ENCODE measurements around the gene FOXP1. TPM values are rescaled to one million over a fixed set of nuclear protein-coding genes. Genes with fewer than 3 reads are reported as not detected.
"Not testable (repeated sequence)": the region's sequence is repeated elsewhere in the genome, so short reads cannot be mapped to it uniquely, and the experiment has no call there.

Gene FOXP1
- polyA plus RNA-seq, 3 donors = 32.9 to 35.0 (median 33.3) TPM

DNA sequence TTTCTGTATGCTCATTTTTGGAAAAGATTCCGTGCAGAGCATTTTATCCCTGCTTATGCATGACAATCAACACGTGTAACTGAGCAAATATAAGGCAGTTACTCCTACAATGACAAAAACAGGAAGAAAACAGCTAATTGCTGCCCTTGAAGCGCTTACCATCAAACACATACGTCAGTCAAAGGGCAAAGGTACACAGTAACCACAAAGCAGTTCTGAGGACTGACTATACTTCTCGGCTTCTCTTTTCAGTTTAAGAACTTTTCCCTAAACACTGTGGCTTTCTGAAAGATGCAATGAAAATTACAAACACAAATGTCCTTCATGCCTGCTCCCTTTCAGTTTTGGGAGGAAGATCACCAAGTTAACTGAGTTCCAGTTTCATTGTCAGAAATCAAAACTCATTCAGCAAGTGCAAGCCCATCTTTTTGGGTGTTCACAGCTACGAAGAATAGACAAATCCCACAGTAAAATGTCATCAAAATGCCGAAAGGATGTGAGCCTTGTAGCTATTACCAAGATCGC, 602.8 kb downstream of the FOXP1 start:
- DNase-seq (ENCODE audit: low read depth in 3 of 3, low spot score in 2 of 3) = no peak

DNA sequence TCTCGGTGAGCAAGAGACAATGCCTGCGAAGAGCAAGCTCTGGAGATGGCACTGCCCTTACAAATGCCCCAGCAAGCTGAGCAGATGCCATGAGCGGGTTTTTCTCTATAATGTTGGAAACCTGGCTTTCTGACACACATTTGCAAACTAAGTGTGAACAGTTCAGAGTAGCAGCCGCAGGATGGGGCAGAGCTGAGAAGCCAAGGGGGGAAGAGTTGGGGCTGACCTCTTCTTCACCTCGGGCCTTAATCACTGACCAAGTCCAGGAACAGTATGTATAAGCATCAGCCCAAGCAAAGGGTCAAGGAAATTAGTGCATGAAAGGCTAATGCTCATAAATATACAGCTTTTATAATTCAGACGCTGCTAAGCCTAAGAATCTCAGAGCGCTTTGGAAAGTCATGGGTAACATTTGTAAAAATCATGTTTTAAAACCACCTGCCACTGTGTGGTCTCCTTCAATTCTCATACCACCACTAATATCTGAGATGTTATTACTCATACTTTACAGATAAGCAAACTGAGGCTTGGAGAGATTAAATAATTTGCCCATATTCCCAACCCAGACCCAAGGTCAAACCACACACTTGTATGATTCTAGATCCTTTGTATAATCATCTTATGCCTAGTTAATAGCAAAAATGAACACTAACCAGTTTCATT, 603.4 kb downstream of the FOXP1 start:
- no peak for DNase-seq (ENCODE audit: low read depth in 3 of 3, low spot score in 2 of 3)

GRCh38 chr3:70977712-70978111, 605.8 kb downstream of the FOXP1 start:
- no peak for DNase-seq (ENCODE audit: low read depth in 3 of 3, low spot score in 2 of 3)

DNA sequence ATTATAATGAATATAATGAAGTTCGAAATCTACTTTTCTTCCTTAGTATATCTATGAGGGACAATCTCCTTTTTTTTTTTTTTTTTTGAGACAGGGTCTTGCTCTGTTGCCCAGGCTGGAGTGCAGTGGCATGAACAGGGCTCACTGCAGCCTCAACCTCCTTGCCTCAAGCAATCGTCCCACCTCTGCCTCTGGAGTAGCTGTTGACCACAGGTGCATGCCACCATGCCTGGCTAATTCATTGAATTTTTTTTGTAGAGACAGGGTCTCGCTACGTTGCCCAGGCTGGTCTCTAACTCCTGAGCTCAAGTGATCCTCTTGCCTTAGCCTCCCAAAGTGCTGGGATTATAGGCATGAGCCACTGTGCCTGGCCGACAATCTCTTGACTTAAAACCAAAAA, 607.5 kb downstream of the FOXP1 start:
- DNase-seq (ENCODE audit: low read depth in 3 of 3, low spot score in 2 of 3) = not testable (repeated sequence)

- DNase-seq (ENCODE audit: low read depth in 3 of 3, low spot score in 2 of 3) = no peak
These were observed 608.8 kb downstream of the FOXP1 start for GRCh38 chr3:70974747-70975146.

DNA sequence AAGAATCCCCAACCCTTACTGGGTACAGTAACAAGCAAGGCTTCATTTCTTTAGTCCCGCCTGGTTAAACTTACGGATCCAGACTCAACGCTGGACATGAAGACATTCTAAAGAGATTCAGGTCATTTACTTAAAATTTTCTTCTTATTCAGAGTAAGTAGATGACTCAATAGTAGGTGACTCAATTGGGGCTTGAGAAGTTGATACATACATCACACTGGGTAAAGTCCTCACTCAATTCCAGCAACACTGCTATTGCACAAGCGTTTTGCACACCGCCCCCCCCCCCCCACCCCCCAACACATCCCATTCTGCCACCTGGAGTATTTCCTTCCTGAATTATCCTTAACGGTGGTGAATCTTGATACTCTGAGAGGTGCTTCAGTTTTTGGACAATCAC, 610.0 kb downstream of the FOXP1 start:
- DNase-seq (ENCODE audit: low read depth in 3 of 3, low spot score in 2 of 3) = no peak

DNA sequence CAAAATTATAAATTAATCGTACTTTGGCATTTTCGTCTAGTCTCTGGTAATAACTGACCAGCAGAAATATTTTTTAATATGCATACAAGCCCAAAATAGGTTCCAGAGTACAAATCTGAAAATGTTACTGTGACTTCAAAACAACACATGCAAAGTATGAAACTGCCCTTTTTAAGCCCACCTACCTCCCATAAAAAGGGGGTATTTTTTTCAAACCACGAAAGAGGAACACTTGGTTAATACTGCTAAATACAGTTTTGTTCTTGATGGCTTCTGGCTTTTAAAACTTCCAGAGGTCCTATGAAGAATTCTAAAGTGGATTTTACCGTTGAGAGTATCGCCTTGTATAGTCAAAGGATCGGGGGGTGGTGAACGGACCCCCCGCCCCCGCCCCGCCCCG, 610.7 kb downstream of the FOXP1 start:
- no peak for DNase-seq (ENCODE audit: low read depth in 3 of 3, low spot score in 2 of 3)

- no peak for DNase-seq (ENCODE audit: low read depth in 3 of 3, low spot score in 2 of 3)
These were observed 612.6 kb downstream of the FOXP1 start for GRCh38 chr3:70970952-70971351.

DNA sequence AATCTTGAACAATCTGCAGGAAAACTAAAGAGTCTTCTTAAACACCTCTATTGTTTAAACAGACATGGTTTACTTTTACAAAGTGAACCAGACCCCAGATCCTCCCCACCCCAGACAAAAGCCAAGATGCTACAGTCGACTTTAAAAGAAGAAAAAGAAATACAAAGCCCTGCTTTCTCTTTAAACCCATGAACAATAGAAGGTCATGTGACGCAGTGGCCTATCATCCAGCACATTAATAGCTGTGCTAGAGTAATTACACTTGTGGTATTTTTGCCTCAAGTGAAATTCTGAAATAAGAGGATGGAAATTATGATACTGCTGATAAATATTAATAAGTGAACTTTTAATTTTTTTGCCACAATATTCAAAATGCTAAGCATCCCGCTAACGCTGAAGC, 613.4 kb downstream of the FOXP1 start:
- no peak for DNase-seq (ENCODE audit: low read depth in 3 of 3, low spot score in 2 of 3)

DNA sequence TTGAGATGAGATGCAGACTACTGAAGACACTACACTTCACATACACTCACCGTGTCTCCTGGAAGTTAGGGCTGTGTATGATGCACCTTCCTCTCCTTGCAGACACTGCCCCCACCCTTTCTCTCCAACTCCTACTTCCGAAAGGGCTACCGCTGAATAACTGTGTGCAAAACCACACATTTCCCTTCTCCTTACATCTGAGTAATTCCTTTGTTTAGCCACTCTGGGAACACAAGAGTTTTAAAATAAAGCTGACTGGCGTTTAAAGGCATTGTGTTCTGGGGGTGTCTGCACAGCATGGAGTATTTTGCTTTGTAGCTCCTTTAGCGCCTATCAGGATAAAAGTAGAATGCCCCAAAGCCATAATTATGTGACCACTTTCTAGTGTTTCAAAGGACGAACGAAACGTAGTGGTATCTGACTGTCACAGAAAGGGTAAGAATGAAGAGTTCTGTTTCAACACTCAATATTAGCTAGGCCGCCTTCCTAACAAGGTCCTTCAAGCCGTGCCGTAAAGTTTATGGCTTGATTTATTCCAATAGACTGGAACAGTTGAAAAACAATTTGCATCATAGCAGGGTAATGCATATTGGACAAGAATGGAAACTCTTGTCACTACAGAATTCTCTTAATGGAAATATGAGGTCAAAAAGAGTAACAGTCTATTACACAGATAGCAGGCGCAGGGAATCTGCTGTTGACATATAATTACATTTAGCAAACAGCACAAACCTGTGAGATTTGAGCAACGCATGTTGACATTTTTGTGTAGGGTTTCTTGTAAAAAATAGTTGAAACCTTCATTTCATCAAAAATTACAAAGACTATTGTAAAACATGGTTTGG, 619.9 kb downstream of the FOXP1 start:
- DNase-seq (ENCODE audit: low read depth in 3 of 3, low spot score in 2 of 3) = no peak

GRCh38 chr3:70959506-70960291, 623.8 kb downstream of the FOXP1 start:
- DNase-seq (ENCODE audit: low read depth in 3 of 3, low spot score in 2 of 3) = no peak

DNA sequence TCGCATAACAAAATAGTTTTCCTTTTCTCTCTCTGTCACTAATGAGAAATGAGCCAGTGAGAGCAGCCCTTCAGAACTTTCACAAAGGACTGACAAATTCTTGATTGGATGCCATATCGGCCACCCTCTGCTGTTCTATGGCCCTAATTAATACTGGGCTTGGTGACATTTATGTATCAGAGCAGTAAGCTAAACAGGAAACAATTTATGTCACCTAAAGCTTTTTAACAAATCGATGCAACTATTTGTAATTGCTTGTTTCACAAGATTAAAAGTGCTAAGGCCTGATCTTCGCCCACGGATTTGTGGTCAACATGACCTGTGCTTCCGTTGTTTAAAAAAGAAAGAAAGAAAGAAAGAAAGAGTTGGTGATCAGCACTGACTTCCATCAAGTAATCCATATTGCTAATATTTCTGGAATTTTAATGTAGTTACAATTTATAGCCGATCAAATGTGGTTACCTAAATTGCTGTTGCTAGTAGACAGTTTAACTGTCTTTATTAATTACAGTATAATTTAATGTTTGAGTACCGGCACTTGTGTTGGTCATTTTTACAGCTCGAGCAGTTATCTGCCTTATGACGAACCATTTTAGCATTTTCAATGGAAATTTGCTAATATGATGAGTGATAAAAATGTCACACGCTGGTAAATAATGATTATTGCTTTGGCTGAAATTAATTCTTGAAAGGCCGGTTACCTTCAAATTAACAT, 631.3 kb downstream of the FOXP1 start:
- DNase-seq (ENCODE audit: low read depth in 3 of 3, low spot score in 2 of 3) = no peak

DNA sequence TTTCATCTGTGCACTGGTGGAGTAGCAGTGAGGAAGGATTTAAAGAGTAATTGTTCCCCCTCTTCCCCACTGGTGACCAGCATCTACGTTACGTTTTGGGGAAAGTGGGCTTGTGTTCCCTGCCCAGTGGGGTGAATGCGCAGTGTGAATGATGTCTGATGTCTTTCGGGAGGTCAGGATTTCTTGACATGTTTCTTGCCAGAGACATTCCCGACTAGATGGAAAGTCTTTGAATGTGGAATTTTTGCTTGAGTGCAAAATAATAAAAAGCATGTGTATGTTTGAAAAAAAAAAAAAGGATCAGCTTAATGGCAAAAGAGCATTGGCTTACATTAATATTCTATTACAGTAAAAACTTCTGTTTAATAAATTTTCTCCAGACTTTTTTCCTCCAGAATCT, 632.2 kb downstream of the FOXP1 start:
- DNase-seq (ENCODE audit: low read depth in 3 of 3, low spot score in 2 of 3) = no peak

GRCh38 chr3:70947579-70947978, 635.9 kb downstream of the FOXP1 start:
- no peak for DNase-seq (ENCODE audit: low read depth in 3 of 3, low spot score in 2 of 3)

- no peak for DNase-seq (ENCODE audit: low read depth in 3 of 3, low spot score in 2 of 3)
These were observed 639.6 kb downstream of the FOXP1 start for GRCh38 chr3:70943886-70944285.

- no peak for DNase-seq (ENCODE audit: low read depth in 3 of 3, low spot score in 2 of 3)
These were observed 650.3 kb downstream of the FOXP1 start for GRCh38 chr3:70933105-70933810.

DNA sequence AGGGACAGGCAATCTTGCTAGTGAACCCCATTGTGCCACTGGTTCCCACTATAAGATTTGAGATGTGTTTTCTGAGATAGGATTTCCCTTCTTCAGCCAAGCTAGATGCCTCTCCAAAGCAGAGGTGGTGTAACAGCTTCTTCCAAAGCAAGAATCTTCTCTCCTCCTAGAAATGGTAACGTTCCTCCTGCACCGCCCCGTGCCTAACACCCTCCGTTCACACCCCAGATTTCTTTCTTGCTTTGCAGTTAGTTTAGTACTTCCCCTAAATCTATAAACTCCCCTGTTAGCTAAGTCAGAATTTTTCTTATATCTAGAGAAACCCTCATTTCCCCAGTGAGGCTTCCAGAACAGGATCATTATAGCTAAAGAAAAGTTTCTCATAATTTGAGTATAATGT, 653.5 kb downstream of the FOXP1 start:
- DNase-seq (ENCODE audit: low read depth in 3 of 3, low spot score in 2 of 3) = no peak

DNA sequence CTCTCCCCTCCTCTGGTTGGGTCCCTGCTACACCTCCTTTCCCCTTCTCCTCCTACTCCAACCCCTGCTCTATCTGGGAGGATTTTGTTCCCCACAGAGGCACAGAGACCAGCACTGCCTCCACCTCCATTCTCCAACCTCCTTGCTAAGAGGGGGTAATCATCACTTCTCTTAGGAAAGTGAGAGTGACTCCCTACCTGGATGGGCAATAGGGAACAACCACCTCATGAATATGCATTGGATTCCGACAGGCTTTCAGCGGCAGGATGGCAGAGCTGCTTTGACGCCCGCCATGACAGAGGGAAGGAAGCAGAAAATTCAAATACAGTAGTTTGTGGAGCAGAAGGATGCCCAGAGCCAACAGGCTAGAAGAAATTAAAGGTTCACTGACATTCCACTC, 656.3 kb downstream of the FOXP1 start:
- DNase-seq (ENCODE audit: low read depth in 3 of 3, low spot score in 2 of 3) = no peak

DNA sequence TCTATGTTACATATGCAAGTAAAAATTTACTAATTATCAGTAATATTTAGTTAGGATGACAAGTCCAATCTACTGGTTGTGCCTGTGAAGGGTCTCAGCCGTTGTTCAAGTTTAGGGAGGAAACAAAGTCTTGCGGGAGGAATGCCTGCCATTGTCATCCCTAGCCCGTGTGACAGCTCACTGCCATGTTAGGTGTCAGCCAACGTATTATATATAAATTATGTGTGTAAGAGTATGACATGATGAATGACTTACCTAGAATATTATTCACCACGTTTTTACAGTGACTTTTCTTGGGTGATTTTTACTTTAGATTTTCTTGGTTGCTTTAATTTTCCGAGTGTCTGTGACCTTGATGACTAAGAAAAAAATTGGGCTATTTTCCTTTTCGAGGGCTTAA, 656.7 kb downstream of the FOXP1 start:
- no peak for DNase-seq (ENCODE audit: low read depth in 3 of 3, low spot score in 2 of 3)

DNA sequence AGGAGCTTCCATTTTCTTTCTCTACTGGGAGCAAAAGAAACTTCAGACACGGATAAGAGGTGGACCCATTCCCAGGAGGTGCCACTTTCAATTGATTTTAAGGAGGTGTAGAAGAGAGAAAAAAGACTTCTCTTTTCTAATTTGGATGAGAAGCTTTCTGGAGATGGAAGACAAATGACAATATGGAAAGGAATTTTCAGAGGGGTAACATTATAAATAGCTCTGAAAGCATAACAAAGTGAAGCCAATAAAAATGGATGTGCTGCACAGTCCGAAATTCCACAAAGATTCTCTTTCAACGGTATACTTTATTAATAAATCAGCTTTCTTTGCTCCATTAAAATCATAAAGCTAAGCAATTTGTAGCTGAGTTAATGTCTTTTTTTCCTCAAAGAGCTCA, 663.9 kb downstream of the FOXP1 start:
- DNase-seq (ENCODE audit: low read depth in 3 of 3, low spot score in 2 of 3) = no peak

Data from right renal cortex interstitium (tissue), 3 donors.